HCT116 (cell line): ENCODE results near the gene MAGIX. TPM values are rescaled to one million over a fixed set of nuclear protein-coding genes. Genes with fewer than 3 reads are reported as not detected.

Experiments
- ATAC-seq: fragments of 200-7000 bp; cut with Tn5 transposase; 2 replicates; pipeline ENCODE4 v1.9.1; 2020; ENCODE audit warnings: mild to moderate bottlenecking, moderate library complexity
- BruUV-seq: library from RNA; stranded (reverse); fragments of 400-500 nt; replicated peaks from 2 replicates; lab custom pipeline; 2021; lab: Mats Ljungman, UMichigan
- CTCF ChIA-PET: fragments of 300-600 bp; sonication (Branson Sonifier 250); formaldehyde crosslinking; loops from one replicate; lab custom pipeline; 2021; ENCODE audit warnings: antibody characterized with exemption; lab: Charles Lee
- POLR2A ChIA-PET: fragments of 300-600, 350-600 bp; sonication (Branson Sonifier 250); formaldehyde crosslinking; loops from one replicate; lab custom pipeline; 2021; ENCODE audit warnings: antibody characterized with exemption; lab: Charles Lee
- RAD21 ChIA-PET, 2 experiments: fragments of 300-600 bp; sonication (Branson Sonifier 250); formaldehyde crosslinking; loops; one replicate each; lab custom pipeline; 2023; ENCODE audit warnings: low total read pairs in 2 of 2; ENCODE audit not compliant: uncharacterized antibody in 2 of 2, unreplicated experiment in 2 of 2, low non-redundant PET in 1 of 2; lab: Charles Lee
- DNase-seq: peaks from one replicate; pipeline ENCODE4 v3.0.0-alpha.2; 2010; ENCODE audit warnings: low read depth, low spot score
- H2AFZ ChIP-seq: fragments of 200-600 bp; shearing (Covaris generic), sonication (generic); 2 replicates; pipeline ENCODE4 v1.6.1; 2017; ENCODE audit warnings: low read depth, mixed run types, mixed read lengths, antibody characterized with exemption, low read length; ENCODE audit not compliant: poor library complexity, severe bottlenecking
- H3K27ac ChIP-seq: 2 replicates; pipeline ENCODE4 v1.5.1; 2012; ENCODE audit warnings: low read depth, low read length
- H3K27me3 ChIP-seq: fragments of 200-600 bp; sonication (generic); 2 replicates; pipeline ENCODE4 v1.6.1; 2016; ENCODE audit warnings: mixed run types, low read length, mixed read lengths; ENCODE audit not compliant: insufficient read depth
- H3K36me3 ChIP-seq, 2 experiments: fragments of 200-500 bp in 1 of 2; fragments of 200-600 bp in 1 of 2; sonication (Bioruptor generic) in 1 of 2; sonication (generic) in 1 of 2; 2 replicates each; pipeline versions ENCODE4 v1.5.1 to v1.6.1; 2014 to 2016; ENCODE audit warnings: low read length in 2 of 2, inconsistent platforms in 1 of 2, mixed read lengths in 1 of 2, mixed run types in 1 of 2; ENCODE audit not compliant: insufficient read depth in 2 of 2, control insufficient read depth in 1 of 2
- H3K4me1 ChIP-seq, 2 experiments: fragments of 200-600 bp in 1 of 2; sonication (generic) in 1 of 2; 2 replicates each; pipeline versions ENCODE4 v1.5.1 to v1.6.1; 2012 to 2017; ENCODE audit warnings: low read length in 2 of 2, inconsistent platforms in 1 of 2, mild to moderate bottlenecking in 1 of 2, mixed read lengths in 1 of 2, mixed run types in 1 of 2, moderate library complexity in 1 of 2; ENCODE audit not compliant: insufficient read depth in 2 of 2, control insufficient read depth in 1 of 2
- H3K4me2 ChIP-seq: fragments of 200-600 bp; sonication (generic); 2 replicates; pipeline ENCODE4 v1.6.1; 2017; ENCODE audit warnings: mixed run types, low read length, mixed read lengths
- H3K4me3 ChIP-seq, 2 experiments: fragments of 200-600 bp in 1 of 2; sonication (generic) in 1 of 2; replicated peaks in 1 of 2; 2 replicates each; pipeline ENCODE4 v1.5.1; 2011 to 2016; ENCODE audit warnings: low read length in 2 of 2, control low read depth in 1 of 2, low read depth in 1 of 2, mild to moderate bottlenecking in 1 of 2, mixed read lengths in 1 of 2, mixed run types in 1 of 2
- H3K79me2 ChIP-seq: fragments of 200-600 bp; sonication (generic); 2 replicates; pipeline ENCODE4 v1.6.1; 2017; ENCODE audit warnings: mild to moderate bottlenecking, mixed run types, low read length, moderate library complexity, mixed read lengths; ENCODE audit not compliant: insufficient read depth
- H3K9ac ChIP-seq: fragments of 200-600 bp; sonication (generic); 2 replicates; pipeline ENCODE4 v1.6.1; 2016; ENCODE audit warnings: low read length, mixed read lengths
- H3K9me2 ChIP-seq: fragments of 200-600 bp; sonication (generic), shearing (Covaris generic); 2 replicates; pipeline ENCODE4 v1.6.1; 2017; ENCODE audit warnings: mixed run types, mild to moderate bottlenecking, moderate library complexity; ENCODE audit not compliant: insufficient read depth
- H3K9me3 ChIP-seq, 2 experiments: fragments of 200-500 bp in 1 of 2; fragments of 200-600 bp in 1 of 2; sonication (Bioruptor generic) in 1 of 2; sonication (generic) in 1 of 2; 2 replicates each; pipeline ENCODE4 v1.6.1; 2014 to 2017; ENCODE audit warnings: low read length in 2 of 2, mixed read lengths in 2 of 2, inconsistent platforms in 1 of 2, low read depth in 1 of 2, mild to moderate bottlenecking in 1 of 2, mixed run types in 1 of 2, moderate library complexity in 1 of 2; ENCODE audit not compliant: control insufficient read depth in 1 of 2, insufficient read depth in 1 of 2
- H4K20me1 ChIP-seq: fragments of 200-600 bp; sonication (generic), shearing (Covaris generic); 2 replicates; pipeline ENCODE4 v1.6.1; 2017; ENCODE audit warnings: mixed run types, mild to moderate bottlenecking, moderate library complexity; ENCODE audit not compliant: insufficient read depth
- CBX3 ChIP-seq: IDR thresholded peaks from 2 replicates; pipeline ENCODE4 v1.6.1; 2012; ENCODE audit warnings: low read depth
- CTCF ChIP-seq, 3 experiments: fragments of 200-600 bp in 1 of 3; sonication (generic) in 1 of 3; IDR thresholded peaks in 2 of 3; conservative IDR thresholded peaks in 1 of 3; 2 replicates each; pipeline ENCODE4 v1.5.1; 2012 to 2017; ENCODE audit warnings: low read depth in 2 of 3, low read length in 2 of 3, antibody characterized with exemption in 1 of 3, borderline replicate concordance in 1 of 3, control low read depth in 1 of 3, mild to moderate bottlenecking in 1 of 3, mixed read lengths in 1 of 3, mixed run types in 1 of 3, moderate library complexity in 1 of 3; ENCODE audit not compliant: insufficient read depth in 1 of 3
- EZH2phosphoT487 ChIP-seq: fragments of 200-600 bp; IDR thresholded peaks from 2 replicates; pipeline ENCODE4 v1.6.1; 2018; ENCODE audit warnings: antibody characterized with exemption, borderline replicate concordance
- JUND ChIP-seq: IDR thresholded peaks from 2 replicates; pipeline ENCODE4 v1.6.1; 2012
- MAX ChIP-seq: IDR thresholded peaks from 2 replicates; pipeline ENCODE4 v1.6.1; 2012
- POLR2A ChIP-seq: IDR thresholded peaks from 2 replicates; pipeline ENCODE4 v1.7.0; 2011; ENCODE audit warnings: borderline replicate concordance; ENCODE audit not compliant: insufficient read depth, insufficient read length; ENCODE audit errors: extremely low read depth
- POLR2AphosphoS5 ChIP-seq: IDR thresholded peaks from 2 replicates; pipeline ENCODE4 v1.6.1; 2011; ENCODE audit warnings: mild to moderate bottlenecking, low read depth, low read length, moderate library complexity
- SP1 ChIP-seq: IDR thresholded peaks from 2 replicates; pipeline ENCODE4 v1.6.1; 2012; ENCODE audit warnings: low read depth
- TCF7L2 ChIP-seq: IDR thresholded peaks from 2 replicates; pipeline ENCODE4 v1.7.0; 2011; ENCODE audit warnings: borderline replicate concordance, inconsistent platforms; ENCODE audit not compliant: insufficient read depth, insufficient read length; ENCODE audit errors: extremely low read depth
- ZFX ChIP-seq: fragments of 450-650 bp; IDR thresholded peaks from 2 replicates; pipeline ENCODE4 v1.6.1; 2017
- ZNF274 ChIP-seq: fragments of 200-500 bp; sonication (Bioruptor generic); IDR thresholded peaks from 2 replicates; pipeline ENCODE4 v1.6.1; 2014; ENCODE audit warnings: mild to moderate bottlenecking, low read depth, low read length, inconsistent platforms
- intact Hi-C: fragments of 100-400 bp; cut with micrococcal nuclease; formaldehyde crosslinking; loops from 2 replicates; pipeline ENCODE4 v1.10.0; 2022
- total RNA-seq: library from RNA; stranded (reverse); gene quantifications from one replicate; pipeline ENCODE4 v1.2.1, GENCODE V29; 2021; ENCODE audit not compliant: unreplicated experiment

Gene MAGIX
- total RNA-seq, 1 experiment from 2014 or later = 2.6 TPM

GRCh38 chrX:49160908-49161307 is 1.6 kb upstream of the MAGIX start:
- Histone ChIP-seq H2AFZ (no peak overlapping the region), H3K79me2 (no peaks in the 10 kb centered on the region), H3K4me1 (peaks cover 12 to 40% of the 10 kb centered on the region in 2 experiments), H3K9me3 (no peaks in the 10 kb centered on the region), H3K4me2 (no peak overlapping the region), H3K9me2 (no peaks in the 10 kb centered on the region), H3K9ac (no peak overlapping the region), H3K4me3 (no peak overlapping the region), H3K36me3 (no peaks in the 10 kb centered on the region), H3K27ac (no peak overlapping the region), H3K27me3 (no peaks in the 10 kb centered on the region), H4K20me1 (no peaks in the 10 kb centered on the region)
- no peak for TF ChIP-seq JUND
- no peak for TF ChIP-seq ZNF274
- TF ChIP-seq EZH2phosphoT487 = no peak
- no peak for TF ChIP-seq ZFX
- no peak for TF ChIP-seq CTCF (IDR thresholded peaks at IDR 0.05 in 2 of 3, conservative IDR thresholded peaks at IDR 0.05 in 1 of 3; ENCODE audit: borderline replicate concordance in 1 of 3, insufficient read depth in 1 of 3, low read depth in 2 of 3, low read length in 2 of 3)
- TF ChIP-seq POLR2AphosphoS5 = no peak
- no peak for TF ChIP-seq SP1
- no peak for TF ChIP-seq CBX3
- TF ChIP-seq POLR2A = no peak
- TF ChIP-seq MAX = no peak
- TF ChIP-seq TCF7L2 = no peak
- CTCF ChIA-PET = no interaction called here
- DNase-seq (no peak), ATAC-seq (no peak)
- no TSS peak for BruUV-seq
- RAD21 ChIA-PET = no interaction called here
- intact Hi-C loops = loop anchor here (10.0 kb wide), 1 partner anchor 116 kb away; the partner anchor contains the start of gene TFE3
- POLR2A ChIA-PET = no interaction called here
